ENCODE results near the gene GPR143.

Gene GPR143

GRCh38 chrX:9738151-9738550, 27.5 kb downstream of the GPR143 start:
- ATAC-seq (ENCODE audit: insufficient read depth, low read depth) = no peak
- no peak for DNase-seq
- Histone ChIP-seq H3K9me3 (ENCODE audit: insufficient read depth, low read length, severe bottlenecking) (no peaks in the 10 kb centered on the region), H3K4me1 (ENCODE audit: insufficient read depth, low read length) (no peaks in the 10 kb centered on the region), H4K20me1 (ENCODE audit: insufficient read depth, low read length) (no peaks in the 10 kb centered on the region), H3K9ac (ENCODE audit: low read depth, low read length) (no peak overlapping the region), H3K4me3 (ENCODE audit: low read depth in 1 of 2, low read length in 2 of 2) (no peak overlapping the region), H2AFZ (ENCODE audit: low read depth, low read length) (no peak overlapping the region), H3K79me2 (ENCODE audit: insufficient read depth, low read length) (no peaks in the 10 kb centered on the region), H3K4me2 (ENCODE audit: insufficient read depth, low read length) (no peak overlapping the region), H3K27ac (ENCODE audit: low read length) (no peak overlapping the region), H3K36me3 (ENCODE audit: insufficient read depth, low read length) (no peaks in the 10 kb centered on the region), H3K27me3 (ENCODE audit: insufficient read depth, low read length, poor library complexity) (no peaks in the 10 kb centered on the region)
- no peak for TF ChIP-seq EZH2 (IDR thresholded peaks at IDR 0.05; ENCODE audit: borderline replicate concordance, low read depth, low read length, severe bottlenecking)
- TF ChIP-seq, protein P1, sequence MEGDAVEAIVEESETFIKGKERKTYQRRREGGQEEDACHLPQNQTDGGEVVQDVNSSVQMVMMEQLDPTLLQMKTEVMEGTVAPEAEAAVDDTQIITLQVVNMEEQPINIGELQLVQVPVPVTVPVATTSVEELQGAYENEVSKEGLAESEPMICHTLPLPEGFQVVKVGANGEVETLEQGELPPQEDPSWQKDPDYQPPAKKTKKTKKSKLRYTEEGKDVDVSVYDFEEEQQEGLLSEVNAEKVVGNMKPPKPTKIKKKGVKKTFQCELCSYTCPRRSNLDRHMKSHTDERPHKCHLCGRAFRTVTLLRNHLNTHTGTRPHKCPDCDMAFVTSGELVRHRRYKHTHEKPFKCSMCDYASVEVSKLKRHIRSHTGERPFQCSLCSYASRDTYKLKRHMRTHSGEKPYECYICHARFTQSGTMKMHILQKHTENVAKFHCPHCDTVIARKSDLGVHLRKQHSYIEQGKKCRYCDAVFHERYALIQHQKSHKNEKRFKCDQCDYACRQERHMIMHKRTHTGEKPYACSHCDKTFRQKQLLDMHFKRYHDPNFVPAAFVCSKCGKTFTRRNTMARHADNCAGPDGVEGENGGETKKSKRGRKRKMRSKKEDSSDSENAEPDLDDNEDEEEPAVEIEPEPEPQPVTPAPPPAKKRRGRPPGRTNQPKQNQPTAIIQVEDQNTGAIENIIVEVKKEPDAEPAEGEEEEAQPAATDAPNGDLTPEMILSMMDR (IDR thresholded peaks at IDR 0.05; ENCODE audit: borderline replicate concordance, extremely low read depth, low read length, poor library complexity, severe bottlenecking) = no peak

GRCh38 chrX:9737363-9737762, 28.3 kb downstream of the GPR143 start:
- Histone ChIP-seq H4K20me1 (ENCODE audit: insufficient read depth, low read length) (no peaks in the 10 kb centered on the region), H3K36me3 (ENCODE audit: insufficient read depth, low read length) (no peaks in the 10 kb centered on the region), H3K27me3 (ENCODE audit: insufficient read depth, low read length, poor library complexity) (no peaks in the 10 kb centered on the region), H3K9me3 (ENCODE audit: insufficient read depth, low read length, severe bottlenecking) (no peaks in the 10 kb centered on the region), H3K4me3 (ENCODE audit: low read depth in 1 of 2, low read length in 2 of 2) (no peak overlapping the region), H2AFZ (ENCODE audit: low read depth, low read length) (no peak overlapping the region), H3K4me2 (ENCODE audit: insufficient read depth, low read length) (no peak overlapping the region), H3K79me2 (ENCODE audit: insufficient read depth, low read length) (no peaks in the 10 kb centered on the region), H3K27ac (ENCODE audit: low read length) (no peak overlapping the region), H3K9ac (ENCODE audit: low read depth, low read length) (no peak overlapping the region), H3K4me1 (ENCODE audit: insufficient read depth, low read length) (no peaks in the 10 kb centered on the region)
- ATAC-seq (ENCODE audit: insufficient read depth, low read depth) = no peak
- no peak for DNase-seq
- no peak for TF ChIP-seq EZH2 (IDR thresholded peaks at IDR 0.05; ENCODE audit: borderline replicate concordance, low read depth, low read length, severe bottlenecking)
- TF ChIP-seq, protein P1 (IDR thresholded peaks at IDR 0.05; ENCODE audit: borderline replicate concordance, extremely low read depth, low read length, poor library complexity, severe bottlenecking) = no peak

- TF ChIP-seq, protein P1 (IDR thresholded peaks at IDR 0.05; ENCODE audit: borderline replicate concordance, extremely low read depth, low read length, poor library complexity, severe bottlenecking) = no peak
- TF ChIP-seq EZH2 (IDR thresholded peaks at IDR 0.05; ENCODE audit: borderline replicate concordance, low read depth, low read length, severe bottlenecking) = no peak
- no peak overlapping the region for H3K4me2 ChIP-seq (ENCODE audit: insufficient read depth, low read length)
- H3K79me2 ChIP-seq (ENCODE audit: insufficient read depth, low read length) = no peaks in the 10 kb centered on the region
- H3K9ac ChIP-seq (ENCODE audit: low read depth, low read length) = no peak overlapping the region
- no peaks in the 10 kb centered on the region for H3K4me1 ChIP-seq (ENCODE audit: insufficient read depth, low read length)
- no peak overlapping the region for H3K27ac ChIP-seq (ENCODE audit: low read length)
- H2AFZ ChIP-seq (ENCODE audit: low read depth, low read length) = no peak overlapping the region
- H3K27me3 ChIP-seq (ENCODE audit: insufficient read depth, low read length, poor library complexity) = no peaks in the 10 kb centered on the region
- DNase-seq = no peak
- H3K4me3 ChIP-seq (ENCODE audit: low read depth in 1 of 2, low read length in 2 of 2) = no peak overlapping the region
- H4K20me1 ChIP-seq (ENCODE audit: insufficient read depth, low read length) = no peaks in the 10 kb centered on the region
- ATAC-seq (ENCODE audit: insufficient read depth, low read depth) = no peak
- H3K9me3 ChIP-seq (ENCODE audit: insufficient read depth, low read length, severe bottlenecking) = peaks cover 4% of the 10 kb centered on the region
- H3K36me3 ChIP-seq (ENCODE audit: insufficient read depth, low read length) = no peaks in the 10 kb centered on the region
Measured at GRCh38 chrX:9730752-9731151, 34.9 kb downstream of the GPR143 start.

- no peak overlapping the region for H3K27ac ChIP-seq (ENCODE audit: low read length)
- ATAC-seq (ENCODE audit: insufficient read depth, low read depth) (no peak), DNase-seq (no peak)
- H3K36me3 ChIP-seq (ENCODE audit: insufficient read depth, low read length) = no peaks in the 10 kb centered on the region
- no peaks in the 10 kb centered on the region for H4K20me1 ChIP-seq (ENCODE audit: insufficient read depth, low read length)
- TF ChIP-seq, protein P1 (IDR thresholded peaks at IDR 0.05; ENCODE audit: borderline replicate concordance, extremely low read depth, low read length, poor library complexity, severe bottlenecking) = no peak
- no peak for TF ChIP-seq EZH2 (IDR thresholded peaks at IDR 0.05; ENCODE audit: borderline replicate concordance, low read depth, low read length, severe bottlenecking)
- no peaks in the 10 kb centered on the region for H3K27me3 ChIP-seq (ENCODE audit: insufficient read depth, low read length, poor library complexity)
- no peak overlapping the region for H3K4me3 ChIP-seq (ENCODE audit: low read depth in 1 of 2, low read length in 2 of 2)
- no peaks in the 10 kb centered on the region for H3K79me2 ChIP-seq (ENCODE audit: insufficient read depth, low read length)
- H2AFZ ChIP-seq (ENCODE audit: low read depth, low read length) = no peak overlapping the region
- peaks cover 4% of the 10 kb centered on the region for H3K9me3 ChIP-seq (ENCODE audit: insufficient read depth, low read length, severe bottlenecking)
- H3K4me1 ChIP-seq (ENCODE audit: insufficient read depth, low read length) = no peaks in the 10 kb centered on the region
- H3K9ac ChIP-seq (ENCODE audit: low read depth, low read length) = no peak overlapping the region
- no peak overlapping the region for H3K4me2 ChIP-seq (ENCODE audit: insufficient read depth, low read length)
Measured at GRCh38 chrX:9730078-9730477, 35.6 kb downstream of the GPR143 start.
